WTC11 (cell line): Measurements from ENCODE around the gene ADAP1. TPM values are rescaled to one million over a fixed set of nuclear protein-coding genes. Genes with fewer than 3 reads are reported as not detected.

ENCODE experiments used
- AR ChIP-seq: fragments of 250-450 bp; sonication (Bioruptor Pico); IDR thresholded peaks from 2 replicates; pipeline ENCODE4 v1.9.0; 2021; ENCODE audit warnings: mild to moderate bottlenecking
- CREB1 ChIP-seq: sonication (generic); formaldehyde crosslinking; IDR thresholded peaks from 2 replicates; pipeline ENCODE4 v1.8.0; 2023; ENCODE audit warnings: mild to moderate bottlenecking, missing genetic modification reagents
- ELF4 ChIP-seq: sonication (generic); formaldehyde crosslinking; IDR thresholded peaks from 2 replicates; pipeline ENCODE4 v1.8.1; 2022; ENCODE audit warnings: low read depth, mild to moderate bottlenecking, moderate library complexity, missing genetic modification reagents
- ERG ChIP-seq: fragments of 250-450 bp; sonication (Bioruptor Pico); IDR thresholded peaks from 2 replicates; pipeline ENCODE4 v1.8.0; 2021; ENCODE audit warnings: mild to moderate bottlenecking
- FOXK1 ChIP-seq: sonication (generic); formaldehyde crosslinking; IDR thresholded peaks from 2 replicates; pipeline ENCODE4 v1.8.0; 2022; ENCODE audit warnings: mild to moderate bottlenecking, moderate library complexity, missing genetic modification reagents
- FOXP1 ChIP-seq: sonication (generic); formaldehyde crosslinking; IDR thresholded peaks from 2 replicates; pipeline ENCODE4 v1.8.0; 2022; ENCODE audit warnings: missing genetic modification reagents, mild to moderate bottlenecking, moderate library complexity, borderline replicate concordance
- GRHL2 ChIP-seq: fragments of 250-450 bp; sonication (Bioruptor Pico); IDR thresholded peaks from 2 replicates; pipeline ENCODE4 v1.8.0; 2022; ENCODE audit warnings: mild to moderate bottlenecking, moderate library complexity; ENCODE audit not compliant: insufficient replicate concordance, severe bottlenecking
- JAZF1 ChIP-seq: fragments of 250-450 bp; sonication (Bioruptor Pico); IDR thresholded peaks from 2 replicates; pipeline ENCODE4 v1.9.0; 2021; ENCODE audit warnings: moderate library complexity, mild to moderate bottlenecking, inconsistent platforms
- MAX ChIP-seq: sonication (generic); formaldehyde crosslinking; IDR thresholded peaks from 2 replicates; pipeline ENCODE4 v1.8.0; 2022; ENCODE audit warnings: mild to moderate bottlenecking, missing genetic modification reagents
- MLX ChIP-seq: sonication (generic); formaldehyde crosslinking; IDR thresholded peaks from 2 replicates; pipeline ENCODE4 v1.8.1; 2023; ENCODE audit warnings: mild to moderate bottlenecking, missing genetic modification reagents, moderate library complexity
- NFATC4 ChIP-seq: fragments of 250-450 bp; sonication (Bioruptor Pico); IDR thresholded peaks from 2 replicates; pipeline ENCODE4 v1.9.0; 2021; ENCODE audit warnings: mild to moderate bottlenecking
- NFYB ChIP-seq: sonication (generic); formaldehyde crosslinking; conservative IDR thresholded peaks from 2 replicates; pipeline ENCODE4 v1.8.0; 2022; ENCODE audit warnings: low read depth, missing genetic modification reagents
- NR3C1 ChIP-seq: sonication (generic); formaldehyde crosslinking; conservative IDR thresholded peaks from 2 replicates; pipeline ENCODE4 v1.8.1; 2023; ENCODE audit warnings: low read depth, mild to moderate bottlenecking, missing genetic modification reagents
- OVOL2 ChIP-seq: fragments of 250-450 bp; sonication (Bioruptor Pico); IDR thresholded peaks from 2 replicates; pipeline ENCODE4 v1.9.0; 2021; ENCODE audit warnings: mild to moderate bottlenecking, borderline replicate concordance
- PRDM15 ChIP-seq: sonication (generic); formaldehyde crosslinking; IDR thresholded peaks from 2 replicates; pipeline ENCODE4 v1.8.0; 2022; ENCODE audit warnings: missing genetic modification reagents
- RELA ChIP-seq: sonication (generic); formaldehyde crosslinking; IDR thresholded peaks from 2 replicates; pipeline ENCODE4 v1.8.1; 2022; ENCODE audit warnings: missing genetic modification reagents, mild to moderate bottlenecking, borderline replicate concordance
- TP53 ChIP-seq: sonication (generic); formaldehyde crosslinking; IDR thresholded peaks from 2 replicates; pipeline ENCODE4 v1.8.1; 2023; ENCODE audit warnings: mild to moderate bottlenecking, missing genetic modification reagents
- ZMAT4 ChIP-seq: fragments of 250-450 bp; sonication (Bioruptor Pico); IDR thresholded peaks from 2 replicates; pipeline ENCODE4 v1.9.0; 2021; ENCODE audit warnings: mild to moderate bottlenecking
- ZNF121 ChIP-seq: sonication (generic); formaldehyde crosslinking; IDR thresholded peaks from 2 replicates; pipeline ENCODE4 v1.8.0; 2023; ENCODE audit warnings: missing genetic modification reagents
- ZNF219 ChIP-seq: sonication (generic); formaldehyde crosslinking; IDR thresholded peaks from 2 replicates; pipeline ENCODE4 v1.8.0; 2023; ENCODE audit warnings: missing genetic modification reagents, mild to moderate bottlenecking, borderline replicate concordance
- ZNF263 ChIP-seq: sonication (generic); formaldehyde crosslinking; IDR thresholded peaks from 2 replicates; pipeline ENCODE4 v1.8.1; 2022; ENCODE audit warnings: low read depth, mild to moderate bottlenecking, moderate library complexity, missing genetic modification reagents
- ZNF281 ChIP-seq: sonication (generic); formaldehyde crosslinking; IDR thresholded peaks from 2 replicates; pipeline ENCODE4 v1.8.0; 2023; ENCODE audit warnings: mild to moderate bottlenecking, missing genetic modification reagents
- ZNF671 ChIP-seq: fragments of 250-450 bp; sonication (Bioruptor Pico); IDR thresholded peaks from 2 replicates; pipeline ENCODE4 v1.8.0; 2021; ENCODE audit warnings: mild to moderate bottlenecking
- total RNA-seq: library from RNA; stranded (reverse); gene quantifications from 3 replicates; pipeline ENCODE4 v1.2.3, GENCODE V29; 2021

Gene ADAP1
- total RNA-seq, 1 experiment from 2014 or later, result 4.3 TPM

- TF ChIP-seq ZNF281 (0 out of 2 replicates have a peak, but pooled peaks have one; percentile 69), MAX (CRISPR knock-in tag) (peak; percentile 100), ZNF121 (0 out of 2 replicates have a peak, but pooled peaks have one; percentile 33), RELA (CRISPR knock-in tag) (peak; percentile 89; the same call in 1 of the 2 replicates), ZMAT4 (CRISPR knock-in tag) (0 out of 2 replicates have a peak, but pooled peaks have one; percentile 63), ZNF263 (no peak), JAZF1 (CRISPR knock-in tag) (no peak), OVOL2 (CRISPR knock-in tag) (no peak), ZNF671 (CRISPR knock-in tag) (no peak), TP53 (CRISPR knock-in tag) (peak; percentile 88; the same call in 1 of the 2 replicates), NFYB (CRISPR knock-in tag) (peak; percentile 95), NR3C1 (CRISPR knock-in tag) (no peak), CREB1 (peak; percentile 90; the same call in 1 of the 2 replicates), NFATC4 (no peak), FOXP1 (peak; percentile 94), AR (CRISPR knock-in tag) (no peak), ZNF219 (0 out of 2 replicates have a peak, but pooled peaks have one; percentile 15), GRHL2 (CRISPR knock-in tag) (no peak), FOXK1 (peak; percentile 99), MLX (CRISPR knock-in tag) (no peak), ERG (peak; percentile 38; the same call in 1 of the 2 replicates), ELF4 (CRISPR knock-in tag) (0 out of 2 replicates have a peak, but pooled peaks have one; percentile 32), PRDM15 (CRISPR knock-in tag) (peak; percentile 50; the same call in 1 of the 2 replicates)
- TF ChIP-seq, all 79 proteins: peak for 45
These were observed 78.2 kb downstream of the ADAP1 start, which contains the start of gene GET4 (continued) for GRCh38 chr7:876077-876971.
